NCI-H2081 treated with DMSO at 0.1 percent for 48 hours (cell line): Measurements from ENCODE around the gene ZNF429.
"Not testable (repeated sequence)": the region's sequence is repeated elsewhere in the genome, so short reads cannot be mapped to it uniquely, and the experiment has no call there.

ENCODE experiments used
- DNase-seq: peaks from one replicate; lab custom pipeline; 2025; lab: John Stamatoyannopoulos, UW

ZNF429 gene

GRCh38 chr19:21505459-21506451 lies at the start of gene ZNF429:
ZNF429 (plus strand) TSS chr19:21505602; CDS start chr19:21505772, 170 bp downstream.
- peak; percentile 74 for DNase-seq

- no peak for DNase-seq
Measured at GRCh38 chr19:21460686-21461085, 44.7 kb upstream of the ZNF429 start.

DNA sequence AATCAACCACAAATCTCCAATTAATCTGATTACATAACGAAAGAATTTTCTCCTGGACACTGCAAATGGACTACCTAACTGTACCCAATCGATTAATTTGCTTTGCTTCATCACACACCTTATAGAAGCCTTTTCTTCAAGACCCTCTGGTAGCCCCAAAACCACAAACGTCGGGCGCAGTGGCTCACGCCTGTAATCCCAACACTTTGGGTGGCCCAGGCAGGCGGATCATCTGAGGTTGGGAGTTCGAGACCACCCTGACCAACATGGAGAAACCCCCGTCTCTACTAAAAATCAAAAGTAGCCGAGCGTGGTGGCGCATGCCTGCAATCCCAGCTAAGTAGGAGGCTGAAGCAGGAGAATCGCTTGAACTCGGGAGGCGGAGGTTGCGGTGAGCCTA lies 42.9 kb upstream of the ZNF429 start:
- no peak for DNase-seq

GRCh38 chr19:21463449-21464105 lies 41.8 kb upstream of the ZNF429 start:
- DNase-seq, result no peak

GRCh38 chr19:21466627-21467026 lies 38.8 kb upstream of the ZNF429 start:
- no peak for DNase-seq

- no peak for DNase-seq
Measured at GRCh38 chr19:21468791-21469190, 36.6 kb upstream of the ZNF429 start.

DNA sequence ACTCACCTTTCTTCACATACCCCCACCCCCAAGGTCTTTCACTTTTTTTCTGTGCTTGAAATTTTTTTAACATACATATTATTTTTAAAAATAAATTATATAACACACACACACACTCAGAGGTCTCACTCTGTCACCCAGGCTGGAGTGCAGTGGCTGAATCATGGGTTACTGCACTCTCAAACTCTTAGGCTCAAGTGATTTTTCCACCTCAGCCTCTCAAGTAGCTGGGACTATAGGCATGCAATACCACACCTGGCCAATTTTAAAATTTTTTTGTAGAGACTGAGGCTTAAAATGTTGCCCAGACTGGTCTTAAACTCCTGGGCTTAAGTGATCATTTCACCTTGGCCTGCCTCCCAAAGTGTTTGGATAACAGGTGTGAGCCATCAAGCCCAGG lies 32.9 kb upstream of the ZNF429 start:
- DNase-seq, result no peak

DNA sequence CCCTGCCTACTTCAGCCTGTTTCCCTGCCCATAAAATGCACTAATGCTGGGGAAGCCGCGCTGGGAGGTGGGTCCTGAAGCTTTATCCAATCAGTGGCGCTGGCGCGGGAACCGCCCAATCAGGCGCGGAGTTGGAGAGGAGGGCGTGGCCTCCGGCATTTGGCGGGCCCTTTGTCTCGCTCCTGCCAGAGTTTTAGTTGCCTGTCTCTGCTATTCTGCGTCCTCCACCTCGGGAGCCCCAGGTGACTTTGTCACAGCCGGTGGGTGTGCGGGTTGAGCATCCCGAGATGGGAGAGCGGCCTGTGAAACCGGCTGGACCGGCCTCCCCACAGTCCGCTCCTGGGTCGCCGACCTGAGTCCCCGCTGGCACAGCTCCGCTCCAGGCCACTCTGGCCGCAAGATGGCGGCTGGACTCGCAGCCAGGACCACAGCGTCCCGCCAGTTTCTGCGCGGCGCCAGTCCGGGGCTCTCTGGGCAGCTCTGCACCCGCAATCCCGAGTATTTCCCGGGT lies 30.7 kb upstream of the ZNF429 start:
- no peak for DNase-seq

DNA sequence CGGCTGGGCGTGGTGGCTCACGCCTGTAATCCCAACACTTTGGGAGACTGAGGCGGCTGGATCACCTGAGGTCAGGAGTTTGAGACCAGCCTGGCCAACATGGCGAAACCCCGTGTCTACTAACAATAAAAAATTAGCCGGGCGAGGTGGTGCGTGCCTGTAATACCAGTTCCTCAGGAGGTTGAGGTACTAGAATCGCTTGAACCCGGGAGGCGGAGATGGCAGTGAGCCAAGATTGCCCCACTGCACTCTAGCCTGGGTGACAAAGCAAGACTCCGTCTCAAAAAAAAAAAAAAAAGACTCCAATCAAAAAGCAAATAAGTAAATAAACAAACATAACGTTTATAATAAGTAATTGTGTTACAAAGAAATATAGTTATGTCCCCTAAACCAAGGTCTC lies 23.0 kb upstream of the ZNF429 start:
- not testable (repeated sequence) for DNase-seq

DNA sequence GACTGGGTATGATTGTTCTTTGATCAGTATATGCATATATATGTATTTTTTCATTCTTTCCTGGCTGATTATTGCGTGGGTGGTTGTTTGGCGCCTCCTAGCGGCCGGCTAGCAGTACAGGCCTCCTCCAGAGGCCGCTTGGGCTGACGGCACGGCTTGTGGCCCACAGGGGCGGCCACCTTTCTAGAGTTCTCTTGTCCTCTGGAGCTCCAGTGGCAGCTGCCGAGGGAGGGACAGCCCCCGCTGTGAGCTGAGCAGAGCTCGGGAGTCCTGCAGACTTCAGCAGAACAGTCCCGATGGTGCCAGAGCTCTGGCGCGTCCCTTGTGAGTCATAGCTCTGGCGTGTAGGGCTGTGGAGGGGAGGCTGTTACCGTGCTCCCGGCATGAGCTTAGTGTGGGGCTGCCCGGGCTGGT lies 22.5 kb upstream of the ZNF429 start:
- DNase-seq, result no peak

- DNase-seq, result no peak
Measured at GRCh38 chr19:21483589-21484170, 21.7 kb upstream of the ZNF429 start.

- no peak for DNase-seq
Measured at GRCh38 chr19:21484631-21485030, 20.8 kb upstream of the ZNF429 start.

DNA sequence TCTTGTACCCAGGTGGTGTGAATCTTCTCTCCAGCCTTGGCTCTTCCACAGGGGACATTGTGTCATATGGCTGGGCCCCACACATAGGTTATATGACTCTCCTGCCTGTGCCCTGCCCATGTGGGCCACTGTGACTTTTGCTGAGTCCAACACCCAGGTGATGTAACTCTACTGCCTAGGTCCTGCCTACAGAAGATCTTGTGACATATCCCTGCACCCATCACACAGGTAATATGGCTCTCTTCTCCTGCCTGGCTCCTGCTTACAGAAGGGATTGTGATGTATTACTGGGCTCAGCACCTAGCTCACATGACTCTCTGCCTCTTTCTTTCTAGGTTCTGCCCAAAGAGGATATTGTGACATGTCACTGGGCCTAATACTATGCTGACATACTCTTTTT lies 19.5 kb upstream of the ZNF429 start:
- no peak for DNase-seq

GRCh38 chr19:21487969-21488368 lies 17.4 kb upstream of the ZNF429 start:
- no peak for DNase-seq

- DNase-seq, result no peak
Measured at GRCh38 chr19:21491146-21491545, 14.3 kb upstream of the ZNF429 start.

DNA sequence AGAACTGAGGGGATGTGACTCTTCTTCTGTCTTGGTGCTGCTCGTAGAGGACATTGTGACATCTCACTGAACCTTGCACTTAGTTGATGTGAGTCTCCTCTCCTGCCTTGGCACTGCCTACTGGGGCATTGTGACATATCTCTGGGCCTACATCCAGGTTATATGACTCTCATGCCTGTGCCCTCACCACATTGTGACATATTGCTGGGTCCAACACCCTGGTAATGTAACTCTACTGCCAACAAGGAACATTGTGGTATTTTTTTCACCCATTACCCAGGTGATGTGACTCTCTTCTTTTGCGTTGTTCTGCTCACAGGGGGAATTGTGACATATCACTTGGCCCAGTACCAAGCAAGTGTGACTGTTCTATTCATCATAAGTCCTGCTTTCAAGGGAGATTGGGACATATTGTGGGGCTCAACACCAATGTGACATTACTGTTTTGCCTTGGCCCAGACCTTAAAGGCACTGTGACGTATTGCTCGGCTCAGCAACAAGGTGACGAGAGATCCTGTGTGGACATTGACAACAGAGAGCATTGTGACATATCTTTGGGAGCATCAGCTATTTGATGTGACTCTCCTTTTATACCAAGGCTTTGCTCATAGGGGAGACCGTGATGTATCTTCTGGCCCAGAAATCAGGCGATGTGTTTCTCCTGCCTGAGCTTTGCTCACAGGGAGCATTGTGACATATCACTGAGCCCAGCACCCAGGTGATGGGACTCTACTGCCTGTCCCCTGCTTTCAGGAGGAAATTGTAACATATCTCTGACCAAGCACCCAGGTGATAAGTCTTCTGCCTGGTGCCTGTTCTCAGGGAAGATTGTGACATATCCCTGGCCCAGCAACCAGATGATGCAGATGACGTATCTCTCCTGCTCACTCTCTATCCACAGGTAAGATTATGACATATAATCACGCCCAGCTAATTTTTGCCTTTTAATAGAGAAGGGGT lies 12.2 kb upstream of the ZNF429 start:
- DNase-seq, result no peak

DNA sequence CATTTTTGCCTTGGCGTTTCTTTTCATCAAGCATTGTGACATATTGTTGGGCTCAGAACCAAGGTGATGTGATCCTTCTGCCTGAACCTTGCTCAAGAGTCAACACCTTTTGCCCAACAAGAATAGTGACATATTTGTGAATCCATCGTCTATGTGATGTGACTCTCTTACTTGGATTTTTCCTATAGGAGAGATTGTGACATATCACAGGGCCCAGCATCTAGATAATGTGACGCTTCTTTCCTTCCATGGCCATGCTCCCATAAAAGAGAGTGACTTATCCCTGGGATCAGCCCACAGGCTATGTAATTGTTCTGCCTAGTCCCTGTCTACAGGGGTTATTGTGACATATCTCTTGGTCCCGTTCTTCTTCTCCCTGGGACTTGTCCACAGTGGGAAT lies 8.5 kb upstream of the ZNF429 start:
- no peak for DNase-seq

DNA sequence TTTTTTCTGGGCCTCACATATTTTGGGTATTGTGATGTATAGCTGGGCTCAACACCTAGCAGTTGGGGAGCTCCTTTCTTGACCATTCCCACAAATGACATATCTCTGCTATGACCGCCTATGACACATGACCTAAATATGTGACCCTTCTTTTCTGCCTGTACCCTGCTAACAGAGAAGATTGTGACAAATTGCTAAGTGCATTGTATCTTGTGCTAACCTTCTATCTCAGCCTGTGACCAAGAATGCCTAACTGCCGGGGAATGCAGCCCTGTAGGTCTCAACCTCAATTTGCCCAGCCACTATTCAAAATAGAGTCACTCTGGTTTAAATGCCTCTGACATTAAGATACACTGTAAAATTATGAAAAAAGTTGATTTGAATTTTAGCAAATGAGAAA lies 6.8 kb upstream of the ZNF429 start:
- no peak for DNase-seq

GRCh38 chr19:21508198-21508597 lies 2.8 kb downstream of the ZNF429 start:
- DNase-seq, result no peak

- DNase-seq, result not testable (repeated sequence)
Measured at GRCh38 chr19:21511058-21511457, 5.7 kb downstream of the ZNF429 start.

DNA sequence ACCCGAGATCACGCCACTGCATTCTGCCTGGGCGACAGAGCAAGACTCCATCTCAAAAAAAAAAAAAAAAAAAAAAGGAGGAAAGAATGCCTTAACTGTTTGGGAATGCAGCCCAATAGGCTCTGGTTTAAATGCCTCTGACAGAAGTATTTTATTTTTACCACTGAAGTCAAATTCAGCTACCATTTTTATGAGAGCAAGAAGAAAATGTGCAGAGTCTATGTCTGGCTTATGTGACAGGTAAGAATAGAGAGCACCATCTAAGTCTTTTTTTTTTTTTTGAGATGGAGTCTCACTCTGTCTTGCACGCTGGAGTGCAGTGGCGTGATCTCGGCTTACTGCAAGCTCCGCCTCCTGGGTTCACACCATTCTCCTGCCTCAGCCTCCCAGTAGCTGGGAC lies 7.2 kb downstream of the ZNF429 start:
- not testable (repeated sequence) for DNase-seq
